ENCODE results near the gene HS2ST1. TPM values are rescaled to one million over a fixed set of nuclear protein-coding genes. Genes with fewer than 3 reads are reported as not detected.

HS2ST1 gene
- polyA plus RNA-seq, 5 donors = 48.1 to 119 (median 89.6) TPM

- no peak for DNase-seq
Observed at GRCh38 chr1:87108228-87108627, 193.8 kb downstream of the HS2ST1 start.

GRCh38 chr1:87108814-87109411, 194.5 kb downstream of the HS2ST1 start:
- no peak for DNase-seq

GRCh38 chr1:87111659-87112371, 197.4 kb downstream of the HS2ST1 start:
- DNase-seq = no peak

- no peak for DNase-seq
Observed at GRCh38 chr1:87113313-87113712, 198.9 kb downstream of the HS2ST1 start.

GRCh38 chr1:87115317-87115890, 201.0 kb downstream of the HS2ST1 start:
- DNase-seq = no peak

GRCh38 chr1:87115891-87116290, 201.5 kb downstream of the HS2ST1 start:
- no peak for DNase-seq

- no peak for DNase-seq
Observed at GRCh38 chr1:87117761-87118368, 203.4 kb downstream of the HS2ST1 start.

- no peak for DNase-seq
Observed at GRCh38 chr1:87119541-87120140, 205.2 kb downstream of the HS2ST1 start.

- DNase-seq = no peak
Observed at GRCh38 chr1:87120779-87121178, 206.3 kb downstream of the HS2ST1 start.

- DNase-seq = peak; percentile 84 to 86
Observed at GRCh38 chr1:87121711-87122163, 207.3 kb downstream of the HS2ST1 start.

GRCh38 chr1:87122243-87122642, 207.8 kb downstream of the HS2ST1 start:
- DNase-seq = no peak

- no peak for DNase-seq
Observed at GRCh38 chr1:87123610-87124009, 209.2 kb downstream of the HS2ST1 start.

GRCh38 chr1:87126886-87127505, 212.6 kb downstream of the HS2ST1 start:
- no peak for DNase-seq

- DNase-seq = no peak
Observed at GRCh38 chr1:87127581-87127980, 213.1 kb downstream of the HS2ST1 start.

- no peak for DNase-seq
Observed at GRCh38 chr1:87129038-87129437, 214.6 kb downstream of the HS2ST1 start.

GRCh38 chr1:87129606-87130005, 215.2 kb downstream of the HS2ST1 start:
- DNase-seq = no peak

GRCh38 chr1:87130438-87130837, 216.0 kb downstream of the HS2ST1 start:
- no peak for DNase-seq

- DNase-seq = peak; percentile 82 to 86
Observed at GRCh38 chr1:87131809-87132283, 217.4 kb downstream of the HS2ST1 start.

- DNase-seq = no peak
Observed at GRCh38 chr1:87132284-87132870, 217.9 kb downstream of the HS2ST1 start.

- DNase-seq = no peak
Observed at GRCh38 chr1:87134061-87134460, 219.6 kb downstream of the HS2ST1 start.

GRCh38 chr1:87134625-87135328, 220.3 kb downstream of the HS2ST1 start:
- no peak for DNase-seq
